Heart left ventricle (tissue), 16 donors: ENCODE measurements around the gene MTG1. TPM values are rescaled to one million over a fixed set of nuclear protein-coding genes. Genes with fewer than 3 reads are reported as not detected.
A peak's percentile ranks its signal among the peaks of the same experiment; 100 is the strongest.

Experiments
- ATAC-seq, 4 donors: fragments of 200-7000 bp; cut with Tn5 transposase; one replicate each; pipeline ENCODE4 v1.9.1; 2020 to 2022; ENCODE audit warnings: moderate library complexity in 4 of 4, mild to moderate bottlenecking in 3 of 4, moderate number of reproducible peaks in 1 of 4
- DNase-seq, 5 donors: peaks; one replicate each; pipeline ENCODE4 v3.0.0-alpha.2; 2020
- H3K27ac ChIP-seq, 12 donors: fragments of 200-600 bp; sonication (generic) in 4 of 12; one replicate each; pipeline versions ENCODE4 v1.5.0 to v1.8.0; 2016 to 2022; ENCODE audit warnings: mild to moderate bottlenecking in 2 of 12
- H3K27me3 ChIP-seq, 9 donors: fragments of 200-600 bp; sonication (generic) in 2 of 9; one replicate each; pipeline versions ENCODE4 v1.5.1 to v1.8.0; 2016 to 2022; ENCODE audit warnings: mild to moderate bottlenecking in 3 of 9
- H3K36me3 ChIP-seq, 9 donors: fragments of 200-600 bp; sonication (generic) in 2 of 9; one replicate each; pipeline versions ENCODE4 v1.5.0 to v1.8.0; 2018 to 2022; ENCODE audit warnings: mild to moderate bottlenecking in 2 of 9
- H3K4me1 ChIP-seq, 12 donors: fragments of 200-600 bp; sonication (generic) in 4 of 12; one replicate each; pipeline versions ENCODE4 v1.5.0 to v1.8.0; 2016 to 2022; ENCODE audit warnings: mild to moderate bottlenecking in 3 of 12
- H3K4me3 ChIP-seq, 12 donors: fragments of 200-600 bp; sonication (generic) in 4 of 12; one replicate each; pipeline versions ENCODE4 v1.5.0 to v1.8.0; 2017 to 2022; ENCODE audit warnings: mild to moderate bottlenecking in 9 of 12, moderate library complexity in 4 of 12
- H3K9me3 ChIP-seq, 12 donors: fragments of 200-600 bp; sonication (generic) in 4 of 12; one replicate each; pipeline versions ENCODE4 v1.5.0 to v1.8.0; 2016 to 2022; ENCODE audit warnings: mild to moderate bottlenecking in 1 of 12
- CTCF ChIP-seq, 12 donors: fragments of 200-600 bp; sonication (generic) in 4 of 12; IDR thresholded peaks; one replicate each; pipeline versions ENCODE4 v1.5.0 to v1.8.0; 2018 to 2022; ENCODE audit warnings: antibody characterized with exemption in 12 of 12, mild to moderate bottlenecking in 5 of 12
- POLR2A ChIP-seq, 2 donors: fragments of 450-650 bp; IDR thresholded peaks; one replicate each; pipeline ENCODE4 v1.6.1; 2017; ENCODE audit warnings: antibody characterized with exemption in 2 of 2, mild to moderate bottlenecking in 2 of 2, moderate library complexity in 2 of 2
- WGBS, 4 donors: extraction: QIAGEN DNeasy Blood & Tissue Kit in 2 of 4; methylation state at CpG; one replicate each; pipeline versions ENCODE4 v1.1.5 to v1.1.7; 2013 to 2018; 5-methylcytosine and 5-hydroxymethylcytosine counted together
- intact Hi-C, 10 donors: fragments of 100-400 bp; cut with DNase I; formaldehyde crosslinking; loops; one replicate each; pipeline versions ENCODE4 v1.11.1 to v1.14.2; 2022
- polyA plus RNA-seq, 2 donors: library from polyadenylated mRNA; stranded (reverse); fragments of 200-250 nt; gene quantifications; one replicate each; pipeline ENCODE4 v1.2.3, GENCODE V29; 2013
- total RNA-seq, 9 donors: library from RNA; depleted of rRNA in 2 of 9; stranded (reverse); fragments of >200 nt in 2 of 9; fragmentation: NEBNext Ultra II Directional in 3 of 9; extraction: Animal tissue kit (Norgen Biotek cat#: 25700) in 3 of 9; gene quantifications; one replicate each; pipeline versions ENCODE4 v1.1.0 to v1.2.4, GENCODE V29; 2016 to 2023
- donor health status: ischemic (EF 13 %, LVEDD 7.1; RV severe dilation, severe dysfunction).
- donor health status: healthy with polysubstance abuse.
- donor health status: DM: no; HTN: yes; CAD: no.
- donor health status: DM: no; HTN: no; CAD: no.
- donor health status: ischemic (EF 25% LVEDD 6.9; RV normal size, moderate dysfunction).
- donor health status: ischemic (EF 25% LVEDD 5.7; RV mildly dilated, moderate dysfunction).
- donor health status: healthy.
- donor health status: DM: yes; HTN: yes; CAD: no.
- donor health status: ischemic (EF 35%, LVEDD 5.7; RV mildly dilated, moderate dysfunction).
- donor health status: nonischemic (EF 11% LVEDD 7.7; RV severe dilation, severe dysfunction).
- donor health status: DM: yes; HTN: yes; CAD: no.
- donor health status: PGD.
- donor health status: ischemic (EF 29% LVEDD 5.4; RV normal size, mild dysfunction).
- donor health status: nonischemic (EF 23%, LVEDD 6.1; RV moderate dilation, normal function).

Gene MTG1
- total and polyA plus RNA-seq, 11 donors: 11.6 to 34.2 (median 22.6) TPM

DNA sequence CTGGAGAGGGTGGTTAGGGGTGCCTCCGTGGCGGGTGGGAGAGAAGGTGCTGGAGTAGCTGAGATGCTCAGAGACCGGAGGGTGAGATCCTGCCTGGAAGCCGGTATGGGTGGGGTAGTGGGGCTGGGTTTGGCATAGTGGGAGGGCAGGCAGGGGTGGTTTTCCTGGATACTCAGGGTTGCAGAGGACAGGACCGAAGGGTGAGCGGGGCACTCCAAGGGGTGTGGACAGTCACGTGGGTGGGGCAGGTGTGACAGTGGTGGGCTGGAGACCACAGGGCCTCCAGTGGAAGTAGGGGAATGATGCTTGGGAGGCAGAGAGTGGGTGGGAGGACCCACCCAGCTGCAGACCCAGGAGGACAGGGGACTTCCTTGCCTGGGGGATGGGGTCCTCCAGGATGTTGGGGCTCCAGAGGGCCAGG, 61.7 kb downstream of the MTG1 start:
- Histone ChIP-seq H3K4me1 (no peaks in the 10 kb centered on the region), H3K36me3 (no peaks in the 10 kb centered on the region), H3K4me3 (no peak overlapping the region), H3K27me3 (no peaks in the 10 kb centered on the region), H3K27ac (no peak overlapping the region), H3K9me3 (no peaks in the 10 kb centered on the region)
- DNase-seq (no peak), ATAC-seq (no peak)
- TF ChIP-seq POLR2A (IDR thresholded peaks at IDR 0.05) (no peak), CTCF (IDR thresholded peaks at IDR 0.05) (no peak)
- 86 to 93% (median 88%) methylated on average over 7 of the region's 7 CpGs for WGBS, 4 donors
- intact Hi-C loops: no loop called here

- TF ChIP-seq POLR2A (IDR thresholded peaks at IDR 0.05) (no peak), CTCF (IDR thresholded peaks at IDR 0.05) (no peak)
- Histone ChIP-seq H3K9me3 (no peaks in the 10 kb centered on the region), H3K27me3 (no peaks in the 10 kb centered on the region), H3K4me3 (no peak overlapping the region), H3K36me3 (no peaks in the 10 kb centered on the region), H3K4me1 (no peaks in the 10 kb centered on the region), H3K27ac (no peak overlapping the region)
- WGBS, 4 donors: 84 to 88% (median 87%) methylated on average over 44 to 46 of the region's 46 CpGs
- intact Hi-C loops: no loop called here
- ATAC-seq (no peak), DNase-seq (peak in 1 of 5 donors; percentile 51)
Observed at GRCh38 chr10:133456041-133456951, 62.3 kb downstream of the MTG1 start.

DNA sequence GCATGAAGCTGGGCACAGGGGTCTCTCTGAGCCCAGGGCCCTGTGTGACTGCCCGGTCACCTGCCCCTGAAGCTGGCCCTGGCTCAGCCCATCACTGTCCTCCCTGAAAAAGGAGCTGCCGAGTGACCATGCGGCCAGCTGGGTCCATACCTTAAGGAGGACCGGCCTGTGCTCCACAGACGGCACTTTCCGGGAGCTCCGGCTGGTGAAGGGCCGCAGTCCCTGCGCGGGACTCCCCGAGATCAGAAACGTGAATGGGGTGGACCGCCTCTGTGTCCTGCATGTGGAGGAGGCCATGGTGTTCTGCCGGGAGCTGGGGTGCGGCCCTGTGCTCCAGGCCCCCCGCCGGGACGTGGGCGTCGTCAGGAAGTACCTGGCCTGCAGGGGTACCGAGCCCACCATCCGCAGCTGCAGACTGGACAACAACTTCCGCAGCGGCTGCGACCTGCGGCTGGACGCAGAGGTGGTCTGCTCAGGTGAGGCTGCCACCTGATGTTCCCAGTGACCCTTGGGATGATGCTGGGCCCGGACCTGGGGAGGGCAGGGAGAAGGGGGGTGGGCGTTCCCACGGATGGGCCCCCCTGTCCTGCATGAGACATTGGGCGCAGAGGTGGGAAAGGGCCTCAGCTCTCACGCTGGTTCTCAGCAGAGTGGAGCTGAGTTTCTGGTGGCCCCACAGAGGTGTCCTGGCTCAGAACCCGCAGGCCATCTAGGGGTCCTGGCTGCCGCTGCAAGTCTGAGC, 63.3 kb downstream of the MTG1 start:
- no peak overlapping the region for H3K27ac ChIP-seq
- no peak for TF ChIP-seq POLR2A (IDR thresholded peaks at IDR 0.05)
- TF ChIP-seq CTCF (IDR thresholded peaks at IDR 0.05): no peak
- WGBS, 4 donors: 86 to 93% (median 89%) methylated on average over 30 to 34 of the region's 34 CpGs
- ATAC-seq (no peak), DNase-seq (peak in 1 of 5 donors; percentile 57)
- no peak overlapping the region for H3K4me3 ChIP-seq
- H3K9me3 ChIP-seq: no peaks in the 10 kb centered on the region
- intact Hi-C loops: no loop called here
- H3K4me1 ChIP-seq: no peaks in the 10 kb centered on the region
- no peaks in the 10 kb centered on the region for H3K36me3 ChIP-seq
- no peaks in the 10 kb centered on the region for H3K27me3 ChIP-seq

GRCh38 chr10:133458021-133458709, 64.2 kb downstream of the MTG1 start:
- no peaks in the 10 kb centered on the region for H3K36me3 ChIP-seq
- intact Hi-C loops: no loop called here
- DNase-seq: no peak
- ATAC-seq: no peak
- no peak overlapping the region for H3K4me3 ChIP-seq
- WGBS, 4 donors: 92 to 93% (median 93%) methylated on average over 19 to 40 of the region's 40 CpGs
- TF ChIP-seq CTCF (IDR thresholded peaks at IDR 0.05) (no peak), POLR2A (IDR thresholded peaks at IDR 0.05) (no peak)
- H3K9me3 ChIP-seq: no peaks in the 10 kb centered on the region
- H3K4me1 ChIP-seq: no peaks in the 10 kb centered on the region
- no peaks in the 10 kb centered on the region for H3K27me3 ChIP-seq
- no peak overlapping the region for H3K27ac ChIP-seq
